A673 (cell line): ENCODE measurements around the gene ELFN2. TPM values are rescaled to one million over a fixed set of nuclear protein-coding genes. Genes with fewer than 3 reads are reported as not detected.

ENCODE experiments used
- BruUV-seq: library from RNA; stranded (reverse); fragments of 400-500 nt; replicated peaks from 2 replicates; lab custom pipeline; 2021; lab: Mats Ljungman, UMichigan
- CTCF ChIA-PET: fragments of 300-600 bp; sonication (Branson Sonifier 250); formaldehyde crosslinking; loops from one replicate; lab custom pipeline; 2022; ENCODE audit warnings: antibody characterized with exemption; lab: Charles Lee
- POLR2A ChIA-PET: fragments of 300-600 bp; sonication (Branson Sonifier 250); formaldehyde crosslinking; loops from one replicate; lab custom pipeline; 2022; ENCODE audit warnings: antibody characterized with exemption; ENCODE audit not compliant: low non-redundant PET; lab: Charles Lee
- DNase-seq: peaks from one replicate; pipeline ENCODE4 v3.0.0-alpha.2; 2015; ENCODE audit warnings: low spot score
- H3K27ac ChIP-seq: fragments of 200-600 bp; sonication (generic); 2 replicates; pipeline ENCODE4 v1.5.1; 2016; ENCODE audit warnings: mixed run types, low read depth, mild to moderate bottlenecking, mixed read lengths, antibody characterized with exemption, low read length; ENCODE audit not compliant: poor library complexity, severe bottlenecking
- H3K27me3 ChIP-seq: fragments of 200-600 bp; sonication (generic); replicated peaks from 2 replicates; pipeline ENCODE4 v1.6.1; 2017; ENCODE audit warnings: mixed run types, low read depth, mild to moderate bottlenecking, mixed read lengths, antibody characterized with exemption, low read length; ENCODE audit not compliant: insufficient read depth, poor library complexity
- H3K36me3 ChIP-seq: fragments of 200-600 bp; sonication (generic); 2 replicates; pipeline ENCODE4 v1.6.1; 2016; ENCODE audit warnings: mixed run types, mild to moderate bottlenecking, mixed read lengths, antibody characterized with exemption, low read length; ENCODE audit not compliant: insufficient read depth, poor library complexity, severe bottlenecking
- H3K4me1 ChIP-seq: fragments of 200-600 bp; sonication (generic); 2 replicates; pipeline ENCODE4 v1.6.1; 2017; ENCODE audit warnings: mixed run types, mild to moderate bottlenecking, mixed read lengths, antibody characterized with exemption, low read length; ENCODE audit not compliant: insufficient read depth, poor library complexity, severe bottlenecking
- H3K4me3 ChIP-seq: fragments of 200-600 bp; sonication (generic); 2 replicates; pipeline ENCODE4 v1.5.1; 2016; ENCODE audit warnings: low read depth, mixed run types, mild to moderate bottlenecking, mixed read lengths, low read length; ENCODE audit not compliant: poor library complexity, severe bottlenecking
- H3K9me3 ChIP-seq: fragments of 200-600 bp; sonication (generic); 2 replicates; pipeline ENCODE4 v1.6.1; 2016; ENCODE audit warnings: mixed run types, low read depth, mild to moderate bottlenecking, mixed read lengths, antibody characterized with exemption, low read length; ENCODE audit not compliant: poor library complexity, severe bottlenecking
- CTCF ChIP-seq: fragments of 300-800, 200-600 bp; sonication (generic); conservative IDR thresholded peaks from 2 replicates; pipeline ENCODE4 v1.5.1; 2017; ENCODE audit warnings: low read depth, mild to moderate bottlenecking, antibody characterized with exemption, low read length, moderate library complexity, mixed read lengths
- EZH2 ChIP-seq: fragments of 200-600 bp; sonication (generic); IDR thresholded peaks from 2 replicates; pipeline ENCODE4 v1.6.1; 2017; ENCODE audit warnings: borderline replicate concordance, low read depth, mild to moderate bottlenecking, mixed read lengths, antibody characterized with exemption, low read length; ENCODE audit not compliant: poor library complexity, severe bottlenecking
- intact Hi-C: fragments of 100-400 bp; cut with micrococcal nuclease; formaldehyde crosslinking; loops from one replicate; pipeline ENCODE4 v1.10.0; 2022; ENCODE audit not compliant: unreplicated experiment
- total RNA-seq: library from RNA; stranded (reverse); gene quantifications from 2 replicates; pipeline ENCODE4 v1.2.3, GENCODE V29; 2021

Gene ELFN2
- total RNA-seq, 1 experiment from 2014 or later: not detected

GRCh38 chr22:37454857-37455686 is 27.8 kb upstream of the ELFN2 start:
- Histone ChIP-seq H3K27me3 (no peaks in the 10 kb centered on the region), H3K36me3 (no peaks in the 10 kb centered on the region), H3K9me3 (no peaks in the 10 kb centered on the region), H3K27ac (no peak overlapping the region), H3K4me1 (peaks cover 4% of the 10 kb centered on the region), H3K4me3 (no peak overlapping the region)
- CTCF ChIA-PET: interaction anchor here (0.6 kb wide), 1 partner anchor 155 kb away, joined by 3 read pairs; no protein-coding TSS in a partner anchor
- POLR2A ChIA-PET: no interaction called here
- no TSS peak for BruUV-seq
- no peak for TF ChIP-seq EZH2
- DNase-seq: peak; percentile 29
- intact Hi-C loops: loop anchor here (5.0 kb wide), 1 partner anchor 188 kb away; no protein-coding TSS in a partner anchor

DNA sequence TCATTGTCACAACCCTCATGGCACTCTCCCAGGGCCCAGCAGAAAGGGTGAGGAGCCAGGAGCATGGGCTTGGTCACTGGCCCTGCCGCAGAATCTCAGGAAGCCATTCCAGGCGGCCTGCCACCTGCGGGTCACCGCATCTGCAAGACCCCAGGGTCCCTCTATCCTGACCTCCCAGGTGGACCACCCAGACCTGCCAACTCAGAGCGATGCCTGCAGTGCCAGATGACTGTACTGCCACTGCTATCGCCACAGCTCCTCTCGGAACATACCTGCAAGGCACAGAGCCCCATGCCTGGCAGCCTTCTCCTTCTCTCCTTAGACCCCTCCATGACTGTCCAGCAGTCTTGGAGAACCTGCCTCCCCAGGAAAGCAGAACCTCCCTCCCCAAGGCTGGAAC is 26.4 kb upstream of the ELFN2 start:
- BruUV-seq: no TSS peak
- no peak for DNase-seq
- intact Hi-C loops: no loop called here
- no peak overlapping the region for H3K4me3 ChIP-seq
- H3K9me3 ChIP-seq: no peaks in the 10 kb centered on the region
- TF ChIP-seq CTCF (no peak), EZH2 (no peak)
- H3K36me3 ChIP-seq: no peaks in the 10 kb centered on the region
- no peak overlapping the region for H3K27ac ChIP-seq
- CTCF ChIA-PET: no interaction called here
- POLR2A ChIA-PET: no interaction called here
- H3K27me3 ChIP-seq: no peaks in the 10 kb centered on the region
- H3K4me1 ChIP-seq: peaks cover 4% of the 10 kb centered on the region

GRCh38 chr22:37451218-37451617 is 23.9 kb upstream of the ELFN2 start:
- no peak for TF ChIP-seq CTCF
- Histone ChIP-seq H3K36me3 (no peaks in the 10 kb centered on the region), H3K9me3 (no peaks in the 10 kb centered on the region), H3K27ac (no peak overlapping the region), H3K27me3 (no peaks in the 10 kb centered on the region), H3K4me1 (peaks cover 4% of the 10 kb centered on the region), H3K4me3 (no peak overlapping the region)
- DNase-seq: no peak
- no TSS peak for BruUV-seq
- intact Hi-C loops: no loop called here
- CTCF ChIA-PET: no interaction called here
- POLR2A ChIA-PET: no interaction called here
